NCI-H2081 (cell line): ENCODE results near the gene FANK1.
A peak's percentile ranks its signal among the peaks of the same experiment; 100 is the strongest.
"Not testable (repeated sequence)": the region's sequence is repeated elsewhere in the genome, so short reads cannot be mapped to it uniquely, and the experiment has no call there.

Source experiments
- DNase-seq, 2 experiments: peaks; one replicate each; lab custom pipeline; 2025; lab: John Stamatoyannopoulos, UW

FANK1 gene

DNA sequence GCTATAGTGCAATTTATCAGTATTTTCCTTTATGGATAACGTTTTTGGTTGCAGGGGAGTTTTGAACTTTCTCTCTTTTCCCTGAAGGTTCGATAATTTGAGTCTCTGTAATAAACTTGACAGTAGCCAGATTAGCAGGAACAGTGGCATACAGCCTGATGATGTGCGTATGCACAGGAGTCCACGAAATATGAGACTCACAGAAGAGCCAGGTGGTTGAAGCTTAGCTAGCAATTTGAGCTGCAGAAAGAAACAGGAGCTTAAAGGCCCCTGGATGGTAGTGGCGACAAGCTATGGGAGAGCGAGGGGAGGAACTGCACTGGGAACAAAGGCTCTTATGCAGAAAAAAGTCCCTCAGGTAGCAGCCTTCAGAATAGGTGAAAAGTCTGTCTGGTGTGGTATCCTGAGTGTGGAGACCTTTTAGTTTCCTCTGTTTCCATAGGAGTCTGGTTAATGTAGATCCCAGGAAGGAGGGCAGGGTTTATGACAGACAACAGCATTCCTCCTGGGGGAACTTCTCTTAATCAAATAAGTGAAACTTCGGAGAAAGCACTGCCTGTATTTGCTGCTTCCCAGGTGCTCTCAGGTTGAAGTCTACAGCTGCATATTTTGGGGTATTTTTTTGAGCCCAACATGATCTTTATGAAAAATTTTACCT is 32.7 kb downstream of the FANK1 start:
- DNase-seq = no peak

DNA sequence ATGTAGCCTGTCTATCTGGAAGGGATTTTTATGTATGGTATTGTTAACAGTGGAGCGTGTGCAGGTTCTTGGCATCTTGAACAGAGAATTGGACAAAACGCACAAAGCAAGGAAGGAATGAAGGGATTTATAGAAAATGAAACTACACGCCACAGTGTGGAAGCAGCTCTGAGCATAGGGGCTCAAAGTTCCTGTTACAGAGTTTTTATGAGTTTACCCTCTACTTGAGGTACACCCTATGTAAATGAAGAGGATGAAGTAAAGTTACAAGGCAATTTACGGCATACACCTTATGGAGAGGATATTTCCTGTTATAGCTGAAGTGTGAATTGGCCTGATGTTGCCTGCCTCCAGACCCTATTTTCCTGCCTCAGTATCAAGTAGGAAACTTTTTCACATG is 33.3 kb downstream of the FANK1 start:
- no peak for DNase-seq

DNA sequence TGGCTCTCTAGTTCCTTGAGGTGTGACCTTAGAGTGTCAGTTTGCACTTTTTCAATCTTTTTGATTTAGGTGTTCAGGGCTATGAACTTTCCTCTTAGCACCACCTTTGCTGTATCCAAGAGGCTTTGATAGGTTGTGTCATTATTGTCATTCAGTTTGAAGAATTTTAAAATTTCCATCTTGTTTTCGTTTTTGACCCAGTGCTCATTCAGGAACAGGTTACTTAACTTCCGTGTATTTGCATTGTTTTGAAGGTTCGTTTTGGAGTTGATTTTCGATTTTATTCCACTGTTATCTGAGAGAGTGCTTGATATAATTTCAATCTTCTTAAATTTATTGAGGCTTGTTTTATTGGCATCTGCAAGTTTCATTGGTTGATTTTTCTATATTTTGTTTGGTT is 37.3 kb downstream of the FANK1 start:
- no peak for DNase-seq

DNA sequence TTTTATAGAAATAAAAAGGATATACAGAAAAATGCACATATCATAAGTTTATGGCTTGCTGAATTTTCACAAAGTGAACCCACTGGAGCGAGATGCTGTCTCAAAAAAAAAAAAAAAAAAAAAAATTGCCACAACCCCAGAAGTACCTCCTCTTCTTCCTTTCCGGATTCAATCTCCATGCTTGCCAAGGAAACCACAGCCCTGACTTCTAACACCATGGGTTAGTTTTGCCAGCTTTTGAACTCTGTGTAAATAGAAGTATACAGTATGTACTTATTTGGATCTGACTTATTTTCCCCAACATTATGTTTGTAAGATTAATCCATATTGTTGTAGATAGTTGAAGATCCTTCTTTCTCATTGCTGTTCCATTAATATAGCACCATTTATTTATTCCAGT is 40.0 kb downstream of the FANK1 start:
- no peak for DNase-seq

DNA sequence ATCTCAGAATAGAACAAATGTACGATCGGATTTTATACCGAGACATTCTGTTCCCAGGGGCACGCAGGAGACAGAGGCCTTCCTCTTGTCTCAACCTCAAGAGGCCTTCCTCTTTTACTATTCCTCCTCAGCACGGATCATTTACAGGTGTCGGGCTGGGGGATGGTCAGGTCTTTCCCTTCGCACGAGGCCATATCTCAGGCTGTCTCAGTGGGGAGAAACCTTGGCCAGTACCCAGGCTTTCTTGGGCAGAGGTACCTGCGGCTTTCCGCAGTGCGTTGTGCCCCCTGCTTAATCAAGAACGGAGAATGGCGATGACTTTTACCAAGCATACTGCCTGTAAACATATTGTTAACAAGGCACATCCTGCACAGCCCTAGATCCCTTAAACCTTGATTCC is 44.2 kb downstream of the FANK1 start:
- DNase-seq = no peak

DNA sequence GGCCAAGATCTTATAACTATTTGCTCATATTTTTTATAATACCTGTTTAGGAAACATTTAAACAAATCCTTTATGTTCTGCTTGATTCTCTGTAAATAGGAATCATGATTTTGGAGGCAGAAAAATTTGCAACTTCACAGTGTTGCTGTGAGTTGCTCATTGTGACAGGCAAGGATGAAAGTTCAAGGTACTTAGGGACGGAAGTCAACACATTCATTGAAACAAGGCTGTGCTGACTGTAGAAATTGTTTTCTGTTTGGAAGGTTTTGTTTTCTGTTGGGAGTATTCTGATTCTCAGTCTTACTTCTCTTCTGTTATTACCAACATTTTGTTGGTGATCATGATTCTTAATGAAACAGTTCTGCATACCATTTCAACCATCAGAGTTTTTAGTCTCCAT is 54.9 kb downstream of the FANK1 start:
- DNase-seq = no peak

DNA sequence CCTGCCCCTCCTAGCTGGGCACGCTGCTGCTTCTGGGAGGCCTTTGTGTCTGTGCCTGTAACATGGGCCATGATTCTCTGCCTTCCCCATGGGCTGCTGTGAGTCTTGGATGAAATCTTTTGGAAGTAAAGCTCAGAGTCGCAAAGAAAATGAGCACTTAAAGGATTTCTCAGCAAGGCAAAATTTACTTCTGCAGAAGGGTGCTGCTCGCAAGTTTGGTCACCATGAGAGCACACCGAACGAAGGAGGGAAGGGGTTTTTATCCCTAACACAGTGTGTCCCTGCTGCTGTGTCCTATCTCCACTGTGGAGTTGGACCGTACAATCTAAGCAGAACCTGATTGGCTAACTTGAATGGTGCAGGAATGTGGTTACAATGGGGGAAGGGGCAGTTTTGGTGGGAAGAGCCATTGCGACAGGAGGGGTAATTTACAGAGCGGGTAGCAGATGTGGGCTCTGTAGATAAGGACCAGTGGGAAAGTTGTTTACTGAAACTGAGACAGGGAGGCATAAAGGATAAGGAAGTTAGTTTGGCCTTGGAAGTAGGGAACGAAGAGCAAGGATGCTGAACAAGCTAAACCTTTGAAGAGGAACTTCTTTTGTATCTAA is 57.5 kb downstream of the FANK1 start:
- no peak for DNase-seq

DNA sequence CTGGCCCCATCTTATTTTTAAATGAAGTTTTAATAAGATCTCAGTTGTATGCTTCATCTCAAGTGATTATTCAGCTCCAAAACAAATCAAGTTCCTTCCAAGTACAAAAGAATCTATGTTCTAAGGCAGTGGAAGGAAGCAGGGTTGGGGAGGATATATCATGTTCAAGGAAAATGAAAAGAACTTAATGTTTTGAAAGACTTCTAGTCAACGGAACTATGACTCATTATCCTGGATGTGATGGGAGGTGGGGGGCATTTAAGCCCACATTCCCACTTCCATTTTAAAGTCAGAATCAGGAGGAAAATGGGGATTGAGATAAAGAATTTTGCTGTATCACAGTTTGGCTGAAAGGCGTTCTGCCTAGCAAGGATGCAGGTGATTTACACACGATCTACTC is 59.4 kb downstream of the FANK1 start:
- no peak for DNase-seq

DNA sequence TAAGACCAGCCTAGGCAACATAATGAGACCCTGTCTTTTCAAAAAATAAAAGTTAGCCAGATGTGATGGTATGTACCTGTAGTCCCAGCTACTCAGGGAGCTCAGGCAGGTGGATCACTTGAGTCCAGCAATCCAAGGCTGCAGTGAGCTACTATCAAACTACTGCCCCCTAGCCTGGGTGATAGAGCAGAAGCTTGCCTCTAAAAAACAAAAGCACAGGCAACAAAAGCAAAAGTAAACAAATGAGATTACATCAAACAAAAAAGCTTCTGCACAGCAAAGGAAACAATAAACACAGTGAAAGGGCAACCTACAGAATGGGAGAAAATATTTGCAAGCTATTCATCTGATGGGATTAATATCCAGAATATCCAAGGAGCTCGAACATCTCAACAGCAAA is 65.4 kb downstream of the FANK1 start:
- no peak for DNase-seq

DNA sequence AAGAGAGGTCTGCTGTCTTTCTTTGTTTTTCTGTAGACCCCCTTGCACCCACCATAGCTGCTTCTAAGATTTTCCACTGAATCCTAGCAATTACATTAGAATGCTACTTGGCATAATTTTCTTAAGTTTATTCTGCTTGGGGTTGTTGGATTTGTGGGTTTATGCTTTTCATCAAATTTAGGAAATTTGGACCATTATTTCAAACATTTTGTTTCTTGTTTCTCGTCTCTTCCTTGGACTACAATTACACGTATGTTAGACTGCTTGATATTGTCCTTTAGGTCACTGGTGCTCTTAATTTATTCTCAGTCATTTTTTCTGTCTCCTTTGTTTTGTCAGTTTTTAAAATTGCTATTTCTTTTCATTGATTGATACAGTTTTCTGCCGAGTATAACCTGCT is 65.8 kb downstream of the FANK1 start:
- no peak for DNase-seq

DNA sequence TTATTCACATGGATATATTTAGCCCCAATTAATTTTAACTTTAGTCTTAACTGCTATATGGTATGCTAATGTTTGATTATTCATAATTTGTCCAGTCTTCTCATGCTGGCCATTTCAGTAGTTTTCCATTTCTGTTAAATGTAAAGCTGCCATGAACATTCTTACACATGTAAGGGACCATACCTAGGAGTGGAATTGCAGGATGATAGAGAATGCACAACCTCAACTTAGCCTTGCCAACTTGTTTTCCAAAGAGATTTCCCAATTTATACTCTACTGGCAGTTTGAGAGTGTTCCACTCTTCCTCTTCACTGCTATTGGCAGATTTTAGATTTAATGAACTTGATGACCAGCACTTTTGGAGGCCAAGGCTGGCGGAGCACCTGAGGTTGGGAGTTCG is 68.2 kb downstream of the FANK1 start:
- DNase-seq = no peak

DNA sequence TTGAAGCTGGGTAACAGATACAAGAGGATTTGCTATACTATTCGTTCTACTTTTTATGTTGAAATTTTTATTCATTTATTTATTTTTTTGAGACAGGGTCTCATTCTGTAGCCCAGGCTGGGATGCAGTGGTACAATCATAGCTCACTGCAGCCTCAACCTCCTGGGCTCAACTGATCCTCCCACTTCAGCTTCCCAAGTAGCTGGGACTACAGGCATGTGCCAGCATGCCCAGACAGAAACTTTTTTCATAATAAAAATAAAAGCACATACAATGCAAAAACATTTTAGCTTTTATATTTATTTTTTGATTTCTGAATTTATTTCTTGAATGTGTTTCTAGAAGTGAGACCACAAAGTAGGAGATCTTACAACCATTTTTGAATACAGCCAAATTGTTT is 71.2 kb downstream of the FANK1 start:
- no peak for DNase-seq

DNA sequence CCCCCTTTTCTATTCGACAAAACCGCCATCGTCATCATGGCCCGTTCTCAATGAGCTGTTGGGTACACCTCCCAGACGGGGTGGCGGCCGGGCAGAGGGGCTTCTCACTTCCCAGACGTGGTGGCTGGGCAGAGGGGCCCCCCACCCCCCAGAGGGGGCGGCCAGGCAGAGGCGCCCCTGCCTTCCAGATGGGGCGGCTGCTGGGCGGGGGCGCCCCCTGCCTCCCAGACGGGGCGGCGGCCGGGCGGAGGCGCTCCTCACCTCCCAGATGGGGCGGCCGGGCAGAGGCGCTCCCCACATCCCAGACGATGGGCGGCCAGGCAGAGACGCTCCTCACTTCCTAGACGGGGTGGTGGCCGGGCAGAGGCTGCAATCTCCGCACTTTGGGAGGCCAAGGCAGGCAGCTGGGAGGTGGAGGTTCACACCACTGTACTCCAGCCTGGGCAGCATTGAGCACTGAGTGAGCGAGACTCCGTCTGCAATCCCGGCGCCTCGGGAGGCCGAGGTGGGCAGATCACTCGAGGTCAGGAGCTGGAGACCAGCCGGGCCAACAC is 73.8 kb downstream of the FANK1 start:
- not testable (repeated sequence) for DNase-seq

DNA sequence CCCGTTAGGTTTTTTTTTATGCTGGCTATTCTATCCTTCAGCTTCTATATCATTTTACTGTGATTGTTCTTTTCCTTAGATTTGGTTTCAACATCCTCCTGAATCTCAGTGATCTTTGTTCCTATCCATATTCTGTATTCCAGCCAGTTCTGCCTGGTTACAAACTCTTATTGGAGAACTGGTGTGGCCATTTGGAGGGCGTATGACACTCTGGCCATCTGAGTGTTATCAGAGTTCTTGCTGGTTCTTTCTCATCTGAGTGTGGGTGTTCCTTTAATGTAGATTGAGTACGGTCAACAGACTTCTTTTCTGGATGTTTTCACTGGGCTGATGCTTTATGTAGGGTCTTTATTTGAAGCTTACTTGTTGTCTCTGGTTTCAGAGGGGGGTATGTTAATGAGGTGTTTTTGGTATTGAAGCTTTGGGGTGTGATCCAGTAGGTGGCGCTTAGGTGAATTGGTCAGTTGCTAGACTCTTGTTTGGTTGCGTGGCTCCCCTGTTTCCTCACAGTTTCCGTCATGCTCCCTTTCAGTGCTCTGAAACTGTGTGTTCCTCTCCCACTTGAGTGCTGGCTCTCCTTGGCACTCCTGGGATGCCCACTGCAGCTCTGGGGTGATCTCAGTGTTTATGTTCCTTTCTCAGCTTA is 80.7 kb downstream of the FANK1 start:
- DNase-seq = no peak

DNA sequence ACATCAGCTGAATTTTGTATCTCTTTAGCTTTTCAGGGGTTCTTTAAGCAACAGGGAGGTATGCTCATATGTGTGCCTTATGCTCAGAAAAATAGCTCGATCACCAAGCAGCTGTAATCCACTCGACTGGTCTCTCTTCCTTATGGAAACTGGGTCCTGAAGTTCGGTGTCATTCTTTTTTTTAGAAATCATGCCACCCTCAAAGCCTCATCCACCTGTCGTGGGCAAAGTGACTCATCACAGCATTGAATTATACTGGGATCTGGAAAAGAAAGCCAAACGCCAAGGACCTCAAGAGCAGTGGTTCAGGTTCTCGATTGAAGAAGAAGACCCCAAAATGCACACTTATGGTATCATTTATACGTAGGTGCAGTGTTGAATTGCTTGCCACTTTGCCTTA is 83.6 kb downstream of the FANK1 start:
- no peak for DNase-seq

DNA sequence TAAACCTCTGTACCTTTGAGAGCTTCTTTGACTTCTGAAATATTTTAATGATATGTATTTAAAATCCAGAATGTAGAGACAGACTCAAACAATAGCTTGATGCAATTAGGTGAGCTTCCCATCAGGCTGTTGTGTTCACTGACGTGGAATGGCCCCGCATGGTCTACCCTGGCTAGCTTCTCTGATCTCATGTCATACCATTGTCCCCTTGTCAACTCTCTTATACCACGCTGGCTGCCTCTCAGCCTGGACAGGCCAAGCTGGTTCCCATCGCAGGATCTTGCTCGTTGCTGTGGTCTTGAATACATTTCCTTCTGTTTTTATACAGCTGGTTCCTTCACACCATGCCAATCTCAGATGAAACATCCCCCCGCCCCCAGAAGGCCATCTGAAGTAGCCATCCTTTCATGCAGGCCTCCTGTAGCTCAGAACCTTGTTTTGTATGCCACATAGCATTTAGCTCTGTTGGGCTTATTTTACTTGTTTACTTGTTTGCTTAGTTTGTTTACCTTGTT is 84.2 kb downstream of the FANK1 start:
- no peak for DNase-seq

DNA sequence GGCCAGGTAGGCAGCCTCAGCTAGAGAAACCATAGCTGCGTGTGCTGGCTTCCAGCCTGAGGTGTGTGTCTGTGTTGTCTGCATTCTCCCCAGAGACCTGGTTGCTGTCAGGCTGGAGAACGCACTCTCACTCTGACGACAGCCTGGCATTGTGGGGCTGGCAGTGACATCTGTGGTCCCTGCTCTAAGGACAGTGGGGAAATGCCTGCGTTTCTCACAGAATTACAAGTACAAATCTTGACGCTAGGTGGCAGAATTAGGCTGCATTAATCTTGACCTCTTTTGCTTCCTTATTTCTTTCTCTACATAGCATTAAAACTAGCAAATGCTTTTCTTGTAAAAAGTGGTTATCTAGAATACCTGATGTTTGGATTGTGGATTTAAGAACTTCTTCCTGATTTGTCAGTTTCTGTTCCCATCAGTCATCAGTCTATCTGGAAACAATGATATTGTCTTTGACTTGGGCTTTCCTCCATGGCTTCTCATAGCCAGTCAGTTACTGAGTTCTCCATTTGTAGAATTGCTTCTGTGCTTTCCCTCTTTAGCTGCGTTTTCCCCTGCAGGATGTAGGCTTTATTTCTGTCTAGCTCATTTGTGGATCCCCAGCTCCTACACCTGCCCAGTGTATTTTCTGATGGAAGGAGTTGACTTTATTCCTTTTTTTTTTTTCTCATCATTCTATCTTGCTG is 86.0 kb downstream of the FANK1 start:
- DNase-seq = peak; percentile 26 to 38

DNA sequence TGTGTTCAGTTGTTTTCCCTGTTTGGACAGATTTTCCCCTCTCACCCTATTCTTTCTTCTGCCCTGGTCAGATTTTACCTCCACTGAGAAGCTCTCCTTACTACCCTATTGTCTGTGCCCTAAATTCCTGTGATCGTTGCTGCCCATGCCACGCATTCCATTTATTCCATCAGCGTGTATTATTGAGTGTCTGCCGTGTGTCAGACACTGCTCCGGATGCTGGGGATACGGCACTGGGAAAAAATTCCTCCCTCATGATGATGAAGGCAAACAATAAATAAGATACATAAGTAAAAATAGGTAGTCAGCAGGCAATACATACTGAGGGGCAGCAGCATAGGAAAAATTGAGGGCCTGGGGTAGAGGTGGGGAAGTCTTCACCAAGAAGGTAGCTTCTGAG is 86.8 kb downstream of the FANK1 start:
- DNase-seq = no peak

DNA sequence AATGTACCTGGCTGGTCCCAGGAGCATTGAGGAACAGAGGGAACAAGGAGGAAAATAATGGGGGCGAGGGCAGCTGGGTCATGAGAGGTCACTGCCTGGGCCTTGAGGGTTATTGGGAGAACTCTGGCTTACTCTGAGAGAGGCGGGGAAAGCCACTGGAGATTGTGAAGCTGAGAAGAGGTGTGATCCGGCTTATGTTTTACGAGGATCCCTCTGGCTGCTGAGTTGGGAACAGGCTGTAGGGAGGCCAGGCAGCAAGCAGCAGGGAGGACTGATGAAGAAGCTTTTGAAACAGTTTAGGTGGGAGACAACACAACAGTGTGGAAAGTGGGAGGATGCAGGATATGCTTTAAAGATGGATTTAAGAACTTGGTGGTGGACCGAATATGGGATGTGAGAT is 87.3 kb downstream of the FANK1 start:
- DNase-seq = no peak

DNA sequence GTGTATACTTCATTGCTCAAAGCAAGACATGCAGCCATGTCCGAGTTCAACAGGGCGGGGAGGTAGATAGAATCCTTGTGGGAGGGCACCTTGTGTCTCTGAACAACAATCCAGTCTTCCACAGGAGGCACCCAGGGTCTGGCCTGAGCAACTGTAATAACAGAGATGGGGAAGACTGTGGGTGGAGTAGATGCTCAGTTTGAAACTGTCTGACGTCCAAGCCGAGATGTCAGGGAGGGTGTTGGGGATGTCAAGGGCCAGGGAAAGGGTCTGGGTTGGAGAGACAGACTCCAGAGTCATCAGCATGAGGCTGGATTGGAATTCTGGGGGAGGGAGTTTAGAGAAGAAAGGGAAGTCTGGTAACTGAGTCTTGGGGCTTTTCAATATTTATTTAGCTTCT is 88.0 kb downstream of the FANK1 start:
- no peak for DNase-seq

DNA sequence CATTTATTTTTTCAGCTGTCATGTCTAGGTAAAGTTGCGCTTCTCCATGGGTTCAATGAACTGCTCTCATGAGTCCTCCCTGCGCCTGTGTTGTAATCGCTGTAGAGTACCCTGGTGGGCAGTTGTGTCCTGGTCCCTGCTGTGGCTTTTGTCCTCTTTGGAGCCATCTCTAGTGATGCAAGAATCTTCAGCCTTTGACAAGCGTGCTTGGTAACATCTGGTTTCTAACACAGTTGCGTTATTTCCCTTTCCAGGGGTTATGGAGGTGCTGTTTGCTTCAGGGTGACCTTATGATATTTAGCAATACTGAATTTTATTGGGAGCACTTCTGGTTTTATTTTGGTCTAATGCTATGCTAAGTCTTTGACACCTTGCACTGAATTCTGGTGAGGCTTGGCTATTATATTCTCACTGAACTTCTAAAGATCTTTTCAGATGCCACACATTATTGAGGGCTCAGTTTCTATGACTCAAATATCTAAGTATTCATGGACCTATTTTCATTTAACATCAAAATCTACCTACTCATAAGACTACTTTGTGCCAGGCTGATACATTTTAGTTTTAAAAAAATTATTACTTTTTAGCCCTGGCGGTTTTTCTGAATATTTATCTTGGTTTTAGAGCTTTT is 88.6 kb downstream of the FANK1 start:
- DNase-seq = no peak

DNA sequence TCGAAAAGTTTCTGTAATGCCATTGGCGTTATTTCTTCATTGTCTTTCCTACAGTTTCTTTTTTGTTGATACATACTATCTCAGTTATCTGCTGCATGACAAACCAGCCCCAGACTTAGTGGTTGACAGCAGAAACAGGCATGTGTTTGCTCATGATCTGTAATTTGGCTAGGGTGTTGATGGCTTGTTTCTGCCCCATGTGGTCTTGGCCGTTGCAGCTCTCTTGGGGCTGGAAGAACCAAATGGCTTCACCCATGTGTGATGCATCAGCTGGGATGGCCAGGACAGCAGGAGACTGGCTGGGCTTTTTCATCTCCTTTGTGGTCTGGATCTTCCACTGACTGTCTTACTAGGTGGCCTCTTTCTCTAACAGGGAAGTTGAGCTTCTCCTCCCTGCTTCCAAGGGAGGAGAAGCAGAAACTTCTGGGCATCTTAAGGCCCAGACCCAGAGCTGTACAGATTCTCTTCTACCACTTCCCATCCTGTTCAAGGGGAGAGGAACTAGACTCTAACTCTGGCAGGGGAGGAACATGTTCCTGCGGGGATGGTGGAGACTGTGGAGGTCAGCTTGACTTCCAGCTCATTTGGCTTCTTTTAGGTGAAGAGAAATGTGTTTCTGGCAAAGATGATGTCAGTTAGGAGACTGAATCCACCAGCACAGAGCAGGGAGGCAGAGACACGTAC is 89.3 kb downstream of the FANK1 start:
- DNase-seq = no peak
